H1 (cell line): ENCODE measurements around the gene TFE3. TPM values are rescaled to one million over a fixed set of nuclear protein-coding genes. Genes with fewer than 3 reads are reported as not detected.

Experiments
- CTCF ChIA-PET: fragments of 300-600 bp; sonication (Branson Sonifier 250); formaldehyde crosslinking; loops from one replicate; lab custom pipeline; 2021; ENCODE audit not compliant: partially characterized antibody; lab: Charles Lee
- POLR2A ChIA-PET: fragments of 300-600 bp; sonication (Branson Sonifier 250); formaldehyde crosslinking; loops from one replicate; lab custom pipeline; 2021; ENCODE audit warnings: inconsistent platforms; ENCODE audit not compliant: partially characterized antibody; lab: Charles Lee
- DNase-seq, 2 experiments: peaks; one replicate each; pipeline versions ENCODE4 v3.0.0 to v3.0.0-alpha.2; 2010 to 2022; ENCODE audit warnings: low spot score in 2 of 2, low read depth in 1 of 2, mixed read lengths in 1 of 2
- FAIRE-seq: peaks from 2 replicates; lab custom pipeline; 2011; peaks lifted over from hg19 to GRCh38; lab: Jason Lieb, UNC
- H2AFZ ChIP-seq: 2 replicates; pipeline ENCODE4 v1.8.1; 2012; ENCODE audit warnings: low read length, inconsistent platforms
- H2AK5ac ChIP-seq: 2 replicates; pipeline ENCODE4 v1.6.1; 2013; ENCODE audit warnings: low read depth, low read length
- H2BK120ac ChIP-seq: replicated peaks from 2 replicates; pipeline ENCODE3; 2013; ENCODE audit warnings: low read depth, low read length, inconsistent platforms
- H2BK12ac ChIP-seq: 2 replicates; pipeline ENCODE4 v1.6.1; 2013; ENCODE audit warnings: low read depth, low read length
- H2BK15ac ChIP-seq: 2 replicates; pipeline ENCODE4 v1.6.1; 2013; ENCODE audit warnings: low read length
- H2BK20ac ChIP-seq: 2 replicates; pipeline ENCODE4 v1.6.1; 2013; ENCODE audit warnings: low read length
- H2BK5ac ChIP-seq: 2 replicates; pipeline ENCODE4 v1.6.1; 2013; ENCODE audit warnings: low read depth, low read length
- H3K14ac ChIP-seq: 2 replicates; pipeline ENCODE4 v1.6.1; 2013; ENCODE audit warnings: inconsistent platforms; ENCODE audit not compliant: insufficient read length
- H3K18ac ChIP-seq: 2 replicates; pipeline ENCODE4 v1.6.1; 2013; ENCODE audit warnings: low read length; ENCODE audit errors: extremely low read depth
- H3K23ac ChIP-seq: 2 replicates; pipeline ENCODE4 v1.6.1; 2013; ENCODE audit warnings: inconsistent platforms; ENCODE audit not compliant: insufficient read length
- H3K23me2 ChIP-seq: 2 replicates; pipeline ENCODE4 v1.6.1; 2013; ENCODE audit warnings: low read depth, low read length
- H3K27ac ChIP-seq: 2 replicates; pipeline ENCODE4 v1.6.1; 2011; ENCODE audit warnings: low read depth, low read length, inconsistent platforms
- H3K27me3 ChIP-seq, 4 experiments: replicated peaks in 1 of 4; 1 replicate in 1 of 4; 2 replicates in 3 of 4; pipeline versions ENCODE4 v1.6.1 to v1.8.1; 2011 to 2013; ENCODE audit warnings: low read length in 3 of 4, mild to moderate bottlenecking in 3 of 4, inconsistent platforms in 2 of 4, mixed read lengths in 2 of 4, moderate library complexity in 1 of 4; ENCODE audit not compliant: control insufficient read depth in 3 of 4, insufficient read depth in 3 of 4; ENCODE audit errors: extremely low read depth in 1 of 4
- H3K36me3 ChIP-seq, 4 experiments: 2 replicates each; pipeline versions ENCODE4 v1.6.1 to v1.8.1; 2011 to 2013; ENCODE audit warnings: mild to moderate bottlenecking in 4 of 4, low read length in 3 of 4, moderate library complexity in 2 of 4, control low read depth in 1 of 4, inconsistent platforms in 1 of 4; ENCODE audit not compliant: insufficient read depth in 4 of 4, control insufficient read depth in 2 of 4
- H3K4ac ChIP-seq: replicated peaks from 2 replicates; pipeline ENCODE3; 2013; ENCODE audit warnings: low read length, low read depth, mixed read lengths, inconsistent platforms; ENCODE audit not compliant: insufficient read length
- H3K4me1 ChIP-seq, 4 experiments: replicated peaks in 1 of 4; 1 replicate in 1 of 4; 2 replicates in 3 of 4; pipeline versions ENCODE4 v1.6.1 to v1.8.1; 2011 to 2013; ENCODE audit warnings: low read length in 3 of 4, inconsistent platforms in 2 of 4, mixed read lengths in 1 of 4; ENCODE audit not compliant: insufficient read depth in 4 of 4, control insufficient read depth in 3 of 4
- H3K4me2 ChIP-seq, 2 experiments: 2 replicates each; pipeline versions ENCODE4 v1.6.1 to v1.8.1; 2011 to 2013; ENCODE audit warnings: low read depth in 2 of 2, low read length in 2 of 2, control low read depth in 1 of 2, inconsistent platforms in 1 of 2, mild to moderate bottlenecking in 1 of 2; ENCODE audit not compliant: insufficient read depth in 1 of 2
- H3K4me3 ChIP-seq, 4 experiments: fragments of 200-600, 300-600 bp in 1 of 4; sonication (generic), shearing (Covaris generic), sonication (Bioruptor Twin) in 1 of 4; 2 replicates each; pipeline versions ENCODE4 v1.5.1 to v1.8.1; 2011 to 2016; ENCODE audit warnings: low read length in 4 of 4, low read depth in 3 of 4, control low read depth in 2 of 4, inconsistent platforms in 2 of 4, mild to moderate bottlenecking in 2 of 4, mixed read lengths in 1 of 4, moderate library complexity in 1 of 4; ENCODE audit not compliant: insufficient read depth in 2 of 4; ENCODE audit errors: extremely low read depth in 1 of 4
- H3K56ac ChIP-seq: replicated peaks from 2 replicates; pipeline ENCODE3; 2013; ENCODE audit warnings: low read depth, mild to moderate bottlenecking, mixed read lengths, low read length, inconsistent platforms; ENCODE audit not compliant: insufficient read length
- H3K79me1 ChIP-seq: 2 replicates; pipeline ENCODE4 v1.6.1; 2013; ENCODE audit warnings: low read depth, low read length, control low read depth
- H3K79me2 ChIP-seq, 2 experiments: 2 replicates each; pipeline versions ENCODE4 v1.6.1 to v1.8.1; 2012 to 2013; ENCODE audit warnings: low read length in 2 of 2, mild to moderate bottlenecking in 2 of 2, inconsistent platforms in 1 of 2; ENCODE audit not compliant: insufficient read depth in 2 of 2, control insufficient read depth in 1 of 2
- H3K9ac ChIP-seq, 4 experiments: replicated peaks in 1 of 4; 1 replicate in 1 of 4; 2 replicates in 3 of 4; pipeline versions ENCODE4 v1.6.1 to v1.8.1; 2011 to 2013; ENCODE audit warnings: low read depth in 3 of 4, low read length in 3 of 4, control low read depth in 2 of 4, mild to moderate bottlenecking in 2 of 4, moderate library complexity in 2 of 4, inconsistent platforms in 1 of 4; ENCODE audit errors: extremely low read depth in 1 of 4
- H3K9me3 ChIP-seq, 2 experiments: 2 replicates each; pipeline versions ENCODE4 v1.6.1 to v1.8.1; 2012 to 2013; ENCODE audit warnings: mild to moderate bottlenecking in 2 of 2, moderate library complexity in 2 of 2, control low read depth in 1 of 2, inconsistent platforms in 1 of 2, low read depth in 1 of 2, low read length in 1 of 2, mixed read lengths in 1 of 2; ENCODE audit not compliant: insufficient read depth in 2 of 2
- H4K20me1 ChIP-seq, 2 experiments: replicated peaks in 1 of 2; 2 replicates each; pipeline versions ENCODE3 to v1.8.1; 2011 to 2013; ENCODE audit warnings: inconsistent platforms in 2 of 2, low read length in 2 of 2, mild to moderate bottlenecking in 1 of 2; ENCODE audit not compliant: insufficient read depth in 2 of 2, control insufficient read depth in 1 of 2
- H4K5ac ChIP-seq: 2 replicates; pipeline ENCODE4 v1.6.1; 2013; ENCODE audit warnings: low read length, low read depth, mixed read lengths, inconsistent platforms; ENCODE audit not compliant: insufficient read length
- H4K8ac ChIP-seq: 2 replicates; pipeline ENCODE4 v1.8.0; 2013; ENCODE audit warnings: mild to moderate bottlenecking, moderate library complexity, low read length, inconsistent platforms; ENCODE audit not compliant: insufficient read depth; ENCODE audit errors: extremely low read depth
- H4K91ac ChIP-seq: replicated peaks from 2 replicates; pipeline ENCODE3; 2013; ENCODE audit warnings: low read length, mixed read lengths, inconsistent platforms; ENCODE audit not compliant: insufficient read length
- ATF2 ChIP-seq: IDR thresholded peaks from 2 replicates; pipeline ENCODE4 v1.6.1; 2012; ENCODE audit warnings: low read length, inconsistent platforms
- ATF3 ChIP-seq: IDR thresholded peaks from 2 replicates; pipeline ENCODE4 v1.6.1; 2011; ENCODE audit warnings: low read depth, mild to moderate bottlenecking, low read length; ENCODE audit not compliant: insufficient read depth
- NRF1 ChIP-seq: IDR thresholded peaks from 2 replicates; pipeline ENCODE4 v1.6.1; 2011; ENCODE audit warnings: mild to moderate bottlenecking, low read depth, low read length, improper control_type of control experiment
- RNF2 ChIP-seq: fragments of 200-900, 300-1000 bp; sonication (generic); IDR thresholded peaks from 2 replicates; pipeline ENCODE4 v1.7.1; 2016; ENCODE audit warnings: borderline replicate concordance, low read depth, mild to moderate bottlenecking, antibody characterized with exemption, low read length; ENCODE audit not compliant: poor library complexity, severe bottlenecking; ENCODE audit errors: missing control alignments
- SAP30 ChIP-seq: fragments of 300-600 bp; sonication (generic); IDR thresholded peaks from 2 replicates; pipeline ENCODE4 v1.7.1; 2012; ENCODE audit warnings: low read length, moderate library complexity, mild to moderate bottlenecking, inconsistent platforms; ENCODE audit not compliant: insufficient read depth, insufficient replicate concordance
- WGBS, 2 experiments: shearing (Covaris generic) in 1 of 2; methylation state at CpG; one replicate each; pipeline versions ENCODE4 v1.1.6 to v1.1.7; 2013 to 2015; ENCODE audit warnings: low lambda C conversion rate in 2 of 2, mixed read lengths in 2 of 2, inconsistent platforms in 1 of 2, low coverage in 1 of 2, missing lambda C conversion rate in 1 of 2; ENCODE audit not compliant: insufficient replicate concordance in 2 of 2, insufficient coverage in 1 of 2, insufficient read length in 1 of 2; ENCODE audit errors: extremely low coverage in 1 of 2, missing lambda C conversion rate in 1 of 2; 5-methylcytosine and 5-hydroxymethylcytosine counted together
- polyA plus RNA-seq, 7 experiments: library from polyadenylated mRNA; depleted of rRNA in 3 of 7; stranded (reverse) in 5 of 7; unstranded in 2 of 7; fragments of >200 nt in 5 of 7; fragments of 200-250 nt in 2 of 7; gene quantifications; 1 replicate in 5 of 7; 2 replicates in 1 of 7; 4 replicates in 1 of 7; pipeline versions ENCODE4 v1.2.1 to v1.2.3, GENCODE V29; 2011 to 2013; ENCODE audit warnings: missing spikeins in 2 of 7, mixed read lengths in 2 of 7
- total RNA-seq: library from RNA; stranded (reverse); fragmentation: NEBNext Ultra II Directional; extraction: Animal tissue kit (Norgen Biotek cat#: 25700); gene quantifications from 2 replicates; pipeline ENCODE4 v1.2.1, GENCODE V29; 2021

The TFE3 gene
- total and polyA plus RNA-seq, 2 of the 8 experiments (the other 6 are each of a cell fraction or from before 2014, with no cell fraction given): 33.7 to 52.9 TPM

- no peak for FAIRE-seq
- no peak overlapping the region for H2BK120ac ChIP-seq
- no peak overlapping the region for H4K8ac ChIP-seq
- no peak overlapping the region for H3K4me3 ChIP-seq
- H2BK12ac ChIP-seq: no peak overlapping the region
- H4K5ac ChIP-seq: no peak overlapping the region
- no peaks in the 10 kb centered on the region for H3K23me2 ChIP-seq
- H3K27ac ChIP-seq: no peak overlapping the region
- ChIA-PET CTCF (interaction anchor here (0.7 to 0.8 kb wide), 2 partner anchors 25 to 33 kb away, joined by 3 read pairs; no protein-coding TSS in a partner anchor), POLR2A (interaction anchor here (1.5 to 2.0 kb wide), 2 partner anchors 10 to 12 kb away, joined by 5 to 6 read pairs; no protein-coding TSS in a partner anchor)
- H4K91ac ChIP-seq: no peak overlapping the region
- H3K14ac ChIP-seq: no peak overlapping the region
- peaks cover 0 to 12% (median 3%) of the 10 kb centered on the region in 4 experiments; a peak in 2 of 8 replicates for H3K36me3 ChIP-seq
- no peaks in the 10 kb centered on the region for H3K9me3 ChIP-seq
- no peak overlapping the region for H2BK5ac ChIP-seq
- no peak for DNase-seq
- H3K79me2 ChIP-seq: no peaks in the 10 kb centered on the region; a peak in 1 of 4 replicates
- peaks cover 0 to 4% (median 0%) of the 10 kb centered on the region in 4 experiments; a peak in 3 of 7 replicates for H3K4me1 ChIP-seq
- no peak overlapping the region for H2BK20ac ChIP-seq
- no peak overlapping the region for H3K23ac ChIP-seq
- H3K56ac ChIP-seq: no peak overlapping the region
- no peak overlapping the region for H3K4ac ChIP-seq
- H3K27me3 ChIP-seq: no peaks in the 10 kb centered on the region
- WGBS, 2 experiments: 80% methylated on average over 1 of the region's 3 CpGs; no CpG with 5 or more reads in 1 of the 2 experiments
- no peak overlapping the region for H2AK5ac ChIP-seq
- no peak overlapping the region for H2AFZ ChIP-seq
- H2BK15ac ChIP-seq: no peak overlapping the region
- no peak overlapping the region for H3K4me2 ChIP-seq
- no peaks in the 10 kb centered on the region for H3K79me1 ChIP-seq
- H4K20me1 ChIP-seq: peaks cover 0 to 1% of the 10 kb centered on the region in 2 experiments
- no peak overlapping the region for H3K18ac ChIP-seq
- no peak overlapping the region for H3K9ac ChIP-seq
- no peak for TF ChIP-seq ATF2
- TF ChIP-seq ATF3: no peak
- TF ChIP-seq RNF2: no peak
- TF ChIP-seq NRF1: no peak
- TF ChIP-seq SAP30: no peak
These were observed 17.8 kb upstream of the TFE3 start for GRCh38 chrX:49060914-49061313.
